CD4-positive, alpha-beta T cell (primary cell): ENCODE results near the gene MYRFL. TPM values are rescaled to one million over a fixed set of nuclear protein-coding genes. Genes with fewer than 3 reads are reported as not detected.
"Not testable (repeated sequence)": the region's sequence is repeated elsewhere in the genome, so short reads cannot be mapped to it uniquely, and the experiment has no call there.

Experiments used
- ATAC-seq: fragments of 200-7000 bp; cut with Tn5 transposase; one replicate; pipeline ENCODE4 v1.10.0; 2022; ENCODE audit warnings: mild to moderate bottlenecking; ENCODE audit not compliant: poor library complexity
- CTCF ChIA-PET: fragments of 350-600 bp; sonication (Branson Sonifier 250); formaldehyde crosslinking; loops from one replicate; lab custom pipeline; 2021; ENCODE audit warnings: antibody characterized with exemption, inconsistent platforms; lab: Charles Lee
- POLR2A ChIA-PET: fragments of 350-600 bp; sonication (Branson Sonifier 250); formaldehyde crosslinking; loops from one replicate; lab custom pipeline; 2021; ENCODE audit warnings: antibody characterized with exemption, inconsistent platforms; lab: Charles Lee
- DNase-seq, 14 experiments: peaks; one replicate each; pipeline ENCODE4 v3.0.0-alpha.2; 2013 to 2020; ENCODE audit warnings: mixed read lengths in 2 of 14
- H3K27ac ChIP-seq, 2 donors: one replicate each; pipeline versions ENCODE4 v1.5.1 to v1.7.0; 2013; ENCODE audit warnings: low read length in 2 of 2, low read depth in 1 of 2, mild to moderate bottlenecking in 1 of 2
- H3K27me3 ChIP-seq, 2 experiments: 1 replicate in 1 of 2; 2 replicates in 1 of 2; pipeline versions ENCODE4 v1.6.1 to v1.7.0; 2013; ENCODE audit warnings: low read length in 2 of 2, control low read depth in 1 of 2, mild to moderate bottlenecking in 1 of 2, moderate library complexity in 1 of 2; ENCODE audit not compliant: insufficient read depth in 2 of 2, control insufficient read depth in 1 of 2
- H3K36me3 ChIP-seq: one replicate; pipeline ENCODE4 v1.6.1; 2013; ENCODE audit warnings: low read length, control low read depth; ENCODE audit not compliant: insufficient read depth
- H3K4me1 ChIP-seq: one replicate; pipeline ENCODE4 v1.6.1; 2013; ENCODE audit warnings: low read length, control low read depth; ENCODE audit not compliant: insufficient read depth
- H3K4me3 ChIP-seq: one replicate; pipeline ENCODE4 v1.5.1; 2013; ENCODE audit warnings: mild to moderate bottlenecking, low read length, moderate library complexity
- H3K9me3 ChIP-seq, 2 experiments: 1 replicate in 1 of 2; 2 replicates in 1 of 2; pipeline versions ENCODE4 v1.6.1 to v1.7.0; 2013; ENCODE audit warnings: low read length in 2 of 2, mild to moderate bottlenecking in 2 of 2, control low read depth in 1 of 2, moderate library complexity in 1 of 2; ENCODE audit not compliant: control insufficient read depth in 1 of 2, insufficient read depth in 1 of 2
- H3K27ac Mint-ChIP-seq: one replicate; pipeline ENCODE4 v1.8.0; 2020; ENCODE audit warnings: mixed read lengths
- H3K27me3 Mint-ChIP-seq: one replicate; pipeline ENCODE4 v1.8.0; 2021; ENCODE audit warnings: mixed read lengths
- H3K36me3 Mint-ChIP-seq: one replicate; pipeline ENCODE4 v1.8.0; 2021; ENCODE audit warnings: low read depth, mixed read lengths
- H3K4me1 Mint-ChIP-seq: one replicate; pipeline ENCODE4 v1.8.0; 2021; ENCODE audit warnings: low read depth, mixed read lengths
- H3K4me3 Mint-ChIP-seq: one replicate; pipeline ENCODE4 v1.8.0; 2020; ENCODE audit warnings: mild to moderate bottlenecking, mixed read lengths
- H3K9me3 Mint-ChIP-seq: one replicate; pipeline ENCODE4 v1.8.0; 2020; ENCODE audit warnings: mixed read lengths
- intact Hi-C, 2 experiments: fragments of 100-400 bp; cut with DNase I in 1 of 2; cut with micrococcal nuclease in 1 of 2; formaldehyde crosslinking; loops; one replicate each; pipeline versions ENCODE4 v1.15.1 to v1.9.0; 2023 to 2025; cut with DNase I, micrococcal nuclease
- total RNA-seq, 174 experiments: library from RNA in 2 of 174; stranded (reverse) in 2 of 174; gene quantifications; one replicate each; pipeline ENCODE4 v1.2.3 and lab custom pipeline; 2021 to 2026
- TF ChIP-seq, protein P1 (sequence below): fragments of 200-600 bp; IDR thresholded peaks from one replicate; pipeline ENCODE4 v1.8.0; 2022; ENCODE audit warnings: antibody characterized with exemption, mild to moderate bottlenecking

Gene MYRFL
- total RNA-seq, 2 experiments from 2014 or later: not detected

DNA sequence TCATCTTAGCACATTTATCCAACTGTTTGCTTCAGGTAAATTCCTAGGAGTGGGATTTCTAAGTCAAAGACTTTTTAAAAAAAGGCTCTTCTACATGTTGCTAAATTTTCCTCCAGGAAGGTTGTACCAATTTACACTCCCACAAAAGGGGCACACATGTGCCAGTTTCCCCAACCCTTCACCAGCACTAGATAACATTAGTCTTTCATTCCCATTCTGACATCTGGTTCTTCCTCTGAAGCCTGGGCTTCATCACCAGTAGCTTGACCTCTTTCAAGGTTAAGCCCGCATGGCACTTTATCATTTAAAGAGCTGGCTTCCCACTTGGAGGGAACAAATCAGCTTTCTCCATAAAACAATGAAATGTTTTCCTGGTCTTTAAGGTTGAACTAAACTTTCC is 168.4 kb downstream of the MYRFL start:
- H3K4me3 Mint-ChIP-seq: no peak overlapping the region
- peaks cover 14% of the 10 kb centered on the region for H3K27me3 Mint-ChIP-seq
- no peaks in the 10 kb centered on the region for H3K4me1 ChIP-seq
- no peaks in the 10 kb centered on the region for H3K9me3 ChIP-seq
- POLR2A ChIA-PET: no interaction called here
- peaks cover 3% of the 10 kb centered on the region for H3K9me3 Mint-ChIP-seq
- no peak for DNase-seq
- H3K4me1 Mint-ChIP-seq: no peaks in the 10 kb centered on the region
- intact Hi-C loops: no loop called here
- CTCF ChIA-PET: no interaction called here
- ATAC-seq: no peak
- H3K27ac ChIP-seq: no peak overlapping the region
- TF ChIP-seq, protein P1, sequence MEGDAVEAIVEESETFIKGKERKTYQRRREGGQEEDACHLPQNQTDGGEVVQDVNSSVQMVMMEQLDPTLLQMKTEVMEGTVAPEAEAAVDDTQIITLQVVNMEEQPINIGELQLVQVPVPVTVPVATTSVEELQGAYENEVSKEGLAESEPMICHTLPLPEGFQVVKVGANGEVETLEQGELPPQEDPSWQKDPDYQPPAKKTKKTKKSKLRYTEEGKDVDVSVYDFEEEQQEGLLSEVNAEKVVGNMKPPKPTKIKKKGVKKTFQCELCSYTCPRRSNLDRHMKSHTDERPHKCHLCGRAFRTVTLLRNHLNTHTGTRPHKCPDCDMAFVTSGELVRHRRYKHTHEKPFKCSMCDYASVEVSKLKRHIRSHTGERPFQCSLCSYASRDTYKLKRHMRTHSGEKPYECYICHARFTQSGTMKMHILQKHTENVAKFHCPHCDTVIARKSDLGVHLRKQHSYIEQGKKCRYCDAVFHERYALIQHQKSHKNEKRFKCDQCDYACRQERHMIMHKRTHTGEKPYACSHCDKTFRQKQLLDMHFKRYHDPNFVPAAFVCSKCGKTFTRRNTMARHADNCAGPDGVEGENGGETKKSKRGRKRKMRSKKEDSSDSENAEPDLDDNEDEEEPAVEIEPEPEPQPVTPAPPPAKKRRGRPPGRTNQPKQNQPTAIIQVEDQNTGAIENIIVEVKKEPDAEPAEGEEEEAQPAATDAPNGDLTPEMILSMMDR: no peak
- H3K27ac Mint-ChIP-seq: no peak overlapping the region
- no peaks in the 10 kb centered on the region for H3K36me3 Mint-ChIP-seq
- no peaks in the 10 kb centered on the region for H3K36me3 ChIP-seq
- H3K4me3 ChIP-seq: no peak overlapping the region
- H3K27me3 ChIP-seq: peaks cover 0 to 3% of the 10 kb centered on the region in 2 experiments

DNA sequence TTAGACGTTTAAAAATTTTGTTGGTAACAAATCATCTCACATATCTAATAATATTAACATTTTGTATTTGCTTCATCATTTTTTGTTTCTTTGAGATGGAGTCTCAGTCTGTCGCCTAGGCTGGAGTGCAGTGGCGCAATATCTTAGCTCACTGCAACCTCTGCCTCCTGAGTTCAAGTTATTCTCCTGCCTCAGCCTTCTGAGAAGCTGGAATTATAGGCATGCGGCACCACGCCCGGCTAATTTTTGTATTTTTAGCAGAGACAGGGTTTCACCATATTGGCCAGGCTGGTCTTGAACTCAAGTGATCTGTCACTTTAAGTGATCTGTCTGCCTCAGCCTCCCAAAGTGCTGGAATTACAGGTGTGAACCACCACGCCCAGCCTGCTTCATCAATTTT is 169.1 kb downstream of the MYRFL start:
- H3K27ac Mint-ChIP-seq, H3K4me1 ChIP-seq, DNase-seq, CTCF ChIA-PET, intact Hi-C loops, H3K4me1 Mint-ChIP-seq, H3K4me3 Mint-ChIP-seq, H3K36me3 Mint-ChIP-seq, H3K9me3 Mint-ChIP-seq, H3K27me3 ChIP-seq, H3K36me3 ChIP-seq, ATAC-seq, H3K9me3 ChIP-seq, H3K27ac ChIP-seq, POLR2A ChIA-PET, H3K4me3 ChIP-seq: not testable (repeated sequence)
- H3K27me3 Mint-ChIP-seq: peaks cover 14% of the 10 kb centered on the region

DNA sequence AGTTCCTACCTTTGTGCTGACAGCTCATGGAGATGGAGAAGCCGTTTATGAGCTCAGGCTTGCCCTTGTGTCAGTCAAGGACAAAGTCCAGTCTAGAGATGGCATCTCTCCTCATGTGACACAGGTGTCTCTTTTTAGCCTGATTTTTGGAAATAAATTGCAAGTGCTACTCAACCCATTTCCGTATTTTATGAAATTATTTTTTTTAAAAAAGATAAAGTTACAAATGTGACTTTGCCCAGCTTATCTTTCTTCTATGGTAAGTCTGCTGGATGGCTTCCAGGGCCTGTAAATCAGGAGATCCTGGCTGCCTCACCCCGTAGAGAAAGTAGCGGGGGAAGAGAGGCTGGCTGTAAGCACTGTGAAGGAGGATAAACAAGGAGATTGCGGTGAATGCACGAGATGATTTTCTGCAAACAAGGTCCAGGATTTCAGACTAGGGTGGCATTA is 169.7 kb downstream of the MYRFL start:
- no peaks in the 10 kb centered on the region for H3K9me3 ChIP-seq
- Mint-ChIP-seq H3K36me3 (no peaks in the 10 kb centered on the region), H3K4me1 (no peaks in the 10 kb centered on the region), H3K27me3 (peaks cover 14% of the 10 kb centered on the region), H3K4me3 (no peak overlapping the region), H3K27ac (no peak overlapping the region), H3K9me3 (peaks cover 3% of the 10 kb centered on the region)
- ChIA-PET CTCF (no interaction called here), POLR2A (no interaction called here)
- H3K36me3 ChIP-seq: no peaks in the 10 kb centered on the region
- no peak overlapping the region for H3K27ac ChIP-seq
- TF ChIP-seq, protein P1: no peak
- H3K4me3 ChIP-seq: no peak overlapping the region
- H3K27me3 ChIP-seq: peaks cover 0 to 3% of the 10 kb centered on the region in 2 experiments
- DNase-seq (no peak), ATAC-seq (no peak)
- intact Hi-C loops: no loop called here
- H3K4me1 ChIP-seq: no peaks in the 10 kb centered on the region

DNA sequence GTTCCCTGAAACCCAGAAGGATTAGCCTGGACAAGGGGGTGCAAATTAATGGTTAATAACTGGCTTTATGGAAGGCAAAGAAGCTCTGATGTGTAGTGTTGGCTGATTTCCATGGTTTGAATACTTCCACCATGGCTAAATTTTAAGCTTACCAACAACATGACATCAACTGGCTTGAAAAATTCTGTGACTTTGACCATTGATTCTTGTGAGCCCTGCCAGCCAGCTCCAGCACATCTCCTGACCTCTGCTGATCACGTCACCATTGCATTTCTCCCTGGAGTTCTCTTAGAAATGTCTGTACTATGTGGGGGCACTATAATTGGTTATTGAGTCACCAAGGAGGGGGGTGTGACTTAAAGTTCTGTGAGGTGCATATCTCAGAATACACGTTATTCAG is 171.2 kb downstream of the MYRFL start:
- Mint-ChIP-seq H3K9me3 (peaks cover 3% of the 10 kb centered on the region), H3K36me3 (no peaks in the 10 kb centered on the region), H3K4me1 (no peaks in the 10 kb centered on the region), H3K27me3 (peaks cover 8% of the 10 kb centered on the region), H3K27ac (no peak overlapping the region), H3K4me3 (no peak overlapping the region)
- Histone ChIP-seq H3K4me1 (no peaks in the 10 kb centered on the region), H3K9me3 (no peaks in the 10 kb centered on the region), H3K27me3 (peaks cover 0 to 3% of the 10 kb centered on the region in 2 experiments), H3K4me3 (no peak overlapping the region), H3K27ac (no peak overlapping the region), H3K36me3 (no peaks in the 10 kb centered on the region)
- POLR2A ChIA-PET: interaction anchor here (0.6 kb wide), 1 partner anchor 680 kb away, joined by 3 read pairs; no protein-coding TSS in a partner anchor
- TF ChIP-seq, protein P1: no peak
- ATAC-seq (no peak), DNase-seq (no peak)
- CTCF ChIA-PET: no interaction called here
- intact Hi-C loops: no loop called here
